Gastrocnemius medialis (tissue), 4 donors: ENCODE measurements around the gene HNF4A. TPM values are rescaled to one million over a fixed set of nuclear protein-coding genes. Genes with fewer than 3 reads are reported as not detected.

Experiments used
- ATAC-seq, 2 donors: fragments of 150-250 bp; one replicate each; pipeline ENCODE4 v1.9.1; 2016
- DNase-seq, 2 donors: peaks; one replicate each; pipeline ENCODE4 v3.0.0-alpha.2; 2019
- H3K27ac ChIP-seq, 4 donors: fragments of 200-600 bp; sonication (generic); 1 replicate in 1 of 4; 2 replicates in 3 of 4; pipeline ENCODE4 v1.5.1; 2016 to 2018; ENCODE audit warnings: mild to moderate bottlenecking in 2 of 4, moderate library complexity in 1 of 4
- H3K27me3 ChIP-seq, 3 donors: fragments of 200-600 bp; sonication (generic) in 2 of 3; 1 replicate in 1 of 3; 2 replicates in 2 of 3; pipeline versions ENCODE4 v1.5.1 to v1.6.0; 2016 to 2019; ENCODE audit warnings: mild to moderate bottlenecking in 1 of 3, moderate library complexity in 1 of 3
- H3K36me3 ChIP-seq, 2 donors: fragments of 200-600 bp; sonication (generic) in 1 of 2; one replicate each; pipeline ENCODE4 v1.5.1; 2017 to 2018
- H3K4me1 ChIP-seq, 2 donors: fragments of 200-600 bp; sonication (generic) in 1 of 2; one replicate each; pipeline ENCODE4 v1.5.1; 2016 to 2017; ENCODE audit warnings: mild to moderate bottlenecking in 2 of 2
- H3K4me3 ChIP-seq, 4 donors: fragments of 200-600 bp; sonication (generic) in 3 of 4; 1 replicate in 1 of 4; 2 replicates in 3 of 4; pipeline ENCODE4 v1.5.1; 2016 to 2019; ENCODE audit warnings: mild to moderate bottlenecking in 2 of 4
- H3K9me3 ChIP-seq, 3 donors: fragments of 200-600 bp; sonication (generic) in 2 of 3; 1 replicate in 1 of 3; 2 replicates in 2 of 3; pipeline ENCODE4 v1.5.1; 2016 to 2019
- POLR2A ChIP-seq, 2 donors: fragments of 450-650 bp; IDR thresholded peaks; one replicate each; pipeline ENCODE4 v1.6.1; 2017; ENCODE audit warnings: antibody characterized with exemption in 2 of 2, mild to moderate bottlenecking in 2 of 2, moderate library complexity in 2 of 2
- in situ Hi-C, 4 donors: fragments of 200-750 bp; cut with MboI; loops; one replicate each; pipeline versions ENCODE4 v1.15.0 to v1.8.0; 2017; ENCODE audit warnings: low sequenced_read_pairs in 4 of 4
- intact Hi-C: fragments of 100-400 bp; cut with DNase I; formaldehyde crosslinking; loops from one replicate; pipeline ENCODE4 v1.15.1; 2023; ENCODE audit warnings: low total_unique reads
- total RNA-seq, 4 donors: library from RNA; depleted of rRNA; stranded (reverse); fragments of >200 nt; gene quantifications; one replicate each; pipeline versions ENCODE4 v1.1.0 to v1.2.3, GENCODE V29; 2016
- TF ChIP-seq, protein P1 (sequence below), 5 experiments: fragments of 450-650 bp in 3 of 5; fragments of 200-600 bp in 2 of 5; sonication (generic) in 2 of 5; IDR thresholded peaks in 4 of 5; conservative IDR thresholded peaks in 1 of 5; 1 replicate in 4 of 5; 2 replicates in 1 of 5; pipeline ENCODE4 v1.5.1; 2016 to 2019; ENCODE audit warnings: antibody characterized with exemption in 5 of 5, mild to moderate bottlenecking in 3 of 5, moderate library complexity in 3 of 5

Gene HNF4A
- total RNA-seq, 4 donors from 2014 or later: 0.29 to 0.83 (median 0.51) TPM; not detected in 1

DNA sequence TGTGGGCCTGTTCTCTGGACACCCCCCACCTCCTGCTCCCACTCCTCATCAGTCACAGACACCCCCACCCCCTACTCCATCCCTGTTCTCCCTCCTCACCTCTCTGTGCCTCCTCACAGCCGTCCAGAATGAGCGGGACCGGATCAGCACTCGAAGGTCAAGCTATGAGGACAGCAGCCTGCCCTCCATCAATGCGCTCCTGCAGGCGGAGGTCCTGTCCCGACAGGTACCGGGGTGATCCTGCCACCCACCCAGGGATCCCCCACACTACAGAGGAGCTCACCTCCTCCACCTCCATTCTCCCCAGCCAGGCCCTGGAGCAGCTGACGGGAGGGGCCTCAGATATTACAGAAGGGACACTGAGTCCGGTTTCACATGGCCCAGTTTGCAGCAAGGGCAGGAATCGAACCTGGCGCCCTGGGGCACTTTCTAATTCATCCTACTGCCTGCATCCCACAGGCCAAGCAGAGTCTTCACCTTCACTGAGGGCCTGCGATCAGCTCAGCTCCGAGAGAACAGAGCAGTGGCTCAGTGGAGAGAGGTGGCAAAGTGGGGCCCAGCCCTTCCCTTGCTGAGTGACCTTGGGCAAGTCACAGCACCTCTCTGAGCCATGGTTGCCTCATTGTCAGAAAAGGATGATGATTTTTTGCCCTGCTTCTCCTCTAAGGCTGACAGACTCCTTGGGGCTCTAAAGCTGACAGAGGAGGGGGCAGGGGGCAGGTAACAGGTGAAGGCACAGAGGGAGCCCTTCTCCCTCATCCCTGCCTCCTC lies 58.3 kb downstream of the HNF4A start:
- no peaks in the 10 kb centered on the region for H3K4me1 ChIP-seq
- intact Hi-C loops: no loop called here
- no peak for DNase-seq
- no peaks in the 10 kb centered on the region for H3K9me3 ChIP-seq
- no peak overlapping the region for H3K4me3 ChIP-seq
- in situ Hi-C loops: no loop called here
- no peaks in the 10 kb centered on the region for H3K36me3 ChIP-seq
- no peaks in the 10 kb centered on the region for H3K27me3 ChIP-seq
- TF ChIP-seq, protein P1, sequence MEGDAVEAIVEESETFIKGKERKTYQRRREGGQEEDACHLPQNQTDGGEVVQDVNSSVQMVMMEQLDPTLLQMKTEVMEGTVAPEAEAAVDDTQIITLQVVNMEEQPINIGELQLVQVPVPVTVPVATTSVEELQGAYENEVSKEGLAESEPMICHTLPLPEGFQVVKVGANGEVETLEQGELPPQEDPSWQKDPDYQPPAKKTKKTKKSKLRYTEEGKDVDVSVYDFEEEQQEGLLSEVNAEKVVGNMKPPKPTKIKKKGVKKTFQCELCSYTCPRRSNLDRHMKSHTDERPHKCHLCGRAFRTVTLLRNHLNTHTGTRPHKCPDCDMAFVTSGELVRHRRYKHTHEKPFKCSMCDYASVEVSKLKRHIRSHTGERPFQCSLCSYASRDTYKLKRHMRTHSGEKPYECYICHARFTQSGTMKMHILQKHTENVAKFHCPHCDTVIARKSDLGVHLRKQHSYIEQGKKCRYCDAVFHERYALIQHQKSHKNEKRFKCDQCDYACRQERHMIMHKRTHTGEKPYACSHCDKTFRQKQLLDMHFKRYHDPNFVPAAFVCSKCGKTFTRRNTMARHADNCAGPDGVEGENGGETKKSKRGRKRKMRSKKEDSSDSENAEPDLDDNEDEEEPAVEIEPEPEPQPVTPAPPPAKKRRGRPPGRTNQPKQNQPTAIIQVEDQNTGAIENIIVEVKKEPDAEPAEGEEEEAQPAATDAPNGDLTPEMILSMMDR (IDR thresholded peaks at IDR 0.05 in 4 of 5, conservative IDR thresholded peaks at IDR 0.05 in 1 of 5): no peak
- no peak for TF ChIP-seq POLR2A (IDR thresholded peaks at IDR 0.05)
- no peak for ATAC-seq
- no peak overlapping the region for H3K27ac ChIP-seq

DNA sequence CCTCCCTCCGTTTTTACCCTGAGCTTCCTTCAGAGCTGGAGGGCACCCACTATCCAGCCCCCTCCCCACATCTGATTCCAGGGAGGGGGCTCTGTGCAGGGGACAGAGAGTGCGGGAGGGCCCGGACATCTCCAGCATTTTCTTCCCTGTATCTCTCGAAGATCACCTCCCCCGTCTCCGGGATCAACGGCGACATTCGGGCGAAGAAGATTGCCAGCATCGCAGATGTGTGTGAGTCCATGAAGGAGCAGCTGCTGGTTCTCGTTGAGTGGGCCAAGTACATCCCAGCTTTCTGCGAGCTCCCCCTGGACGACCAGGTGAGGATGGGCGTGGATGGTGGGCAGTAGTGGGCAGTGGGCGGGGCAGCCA lies 58.8 kb downstream of the HNF4A start:
- in situ Hi-C loops: no loop called here
- no peaks in the 10 kb centered on the region for H3K36me3 ChIP-seq
- intact Hi-C loops: no loop called here
- DNase-seq (no peak), ATAC-seq (no peak)
- H3K27me3 ChIP-seq: no peaks in the 10 kb centered on the region
- H3K27ac ChIP-seq: no peak overlapping the region
- no peak overlapping the region for H3K4me3 ChIP-seq
- no peaks in the 10 kb centered on the region for H3K4me1 ChIP-seq
- no peak for TF ChIP-seq POLR2A (IDR thresholded peaks at IDR 0.05)
- TF ChIP-seq, protein P1 (IDR thresholded peaks at IDR 0.05 in 4 of 5, conservative IDR thresholded peaks at IDR 0.05 in 1 of 5): no peak
- H3K9me3 ChIP-seq: no peaks in the 10 kb centered on the region

GRCh38 chr20:44414808-44415207 lies 59.3 kb downstream of the HNF4A start:
- Histone ChIP-seq H3K27me3 (no peaks in the 10 kb centered on the region), H3K4me3 (no peak overlapping the region), H3K9me3 (no peaks in the 10 kb centered on the region), H3K4me1 (no peaks in the 10 kb centered on the region), H3K36me3 (no peaks in the 10 kb centered on the region), H3K27ac (no peak overlapping the region)
- no peak for ATAC-seq
- no peak for DNase-seq
- intact Hi-C loops (no loop called here), in situ Hi-C loops (no loop called here)
- TF ChIP-seq, protein P1 (IDR thresholded peaks at IDR 0.05 in 4 of 5, conservative IDR thresholded peaks at IDR 0.05 in 1 of 5): no peak
- no peak for TF ChIP-seq POLR2A (IDR thresholded peaks at IDR 0.05)

DNA sequence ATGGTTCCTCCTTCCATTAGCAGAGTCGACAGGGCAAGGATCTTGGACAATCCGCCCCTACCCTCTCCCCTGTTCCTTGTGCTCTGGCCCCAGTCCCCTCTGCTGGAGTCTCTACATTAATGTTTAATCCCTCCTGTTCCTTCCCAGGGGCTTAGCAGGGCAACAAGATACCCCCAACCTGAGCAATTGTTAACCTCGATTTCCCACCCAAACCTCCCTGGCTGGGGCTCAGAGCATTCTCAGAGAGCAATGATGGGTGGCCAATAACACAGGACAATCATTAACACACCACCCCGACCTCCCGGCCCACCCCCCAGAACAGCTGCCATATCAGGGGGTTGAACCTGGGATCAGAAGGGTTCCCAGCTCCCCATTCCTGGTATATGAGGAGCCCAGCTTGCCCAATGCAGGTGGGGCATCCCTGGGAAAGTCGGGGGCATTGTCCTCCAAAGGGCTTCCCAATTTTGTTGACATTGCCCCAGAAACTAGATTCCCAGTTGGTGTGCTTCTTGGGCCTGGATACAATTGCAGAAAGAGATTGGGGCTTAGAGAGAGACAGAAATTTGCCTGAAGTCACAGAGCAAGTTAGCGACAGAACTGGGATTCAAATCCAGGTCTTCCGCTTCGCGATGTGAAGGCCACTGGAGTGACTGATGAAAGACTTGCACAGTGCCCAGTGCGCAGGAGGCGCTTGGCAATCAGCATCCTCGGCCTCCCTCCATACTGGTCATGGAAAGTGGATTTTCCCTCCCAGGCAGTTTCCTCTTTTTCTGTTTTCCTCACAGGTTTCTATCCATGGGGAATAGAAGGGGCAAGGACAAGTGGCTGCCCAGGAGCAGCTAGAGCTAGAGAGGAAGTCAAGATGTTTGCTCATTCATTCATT lies 60.6 kb downstream of the HNF4A start:
- Histone ChIP-seq H3K9me3 (no peaks in the 10 kb centered on the region), H3K4me1 (no peaks in the 10 kb centered on the region), H3K4me3 (no peak overlapping the region), H3K36me3 (no peaks in the 10 kb centered on the region), H3K27me3 (no peaks in the 10 kb centered on the region), H3K27ac (no peak overlapping the region)
- ATAC-seq (no peak), DNase-seq (no peak)
- intact Hi-C loops (no loop called here), in situ Hi-C loops (no loop called here)
- TF ChIP-seq, protein P1 (IDR thresholded peaks at IDR 0.05 in 4 of 5, conservative IDR thresholded peaks at IDR 0.05 in 1 of 5): no peak
- no peak for TF ChIP-seq POLR2A (IDR thresholded peaks at IDR 0.05)
